Upper lobe of left lung (tissue), 6 donors: ENCODE results near the gene UGT1A5. TPM values are rescaled to one million over a fixed set of nuclear protein-coding genes. Genes with fewer than 3 reads are reported as not detected.

Experiments used
- ATAC-seq, 2 donors: fragments of 200-7000 bp; cut with Tn5 transposase; one replicate each; pipeline ENCODE4 v1.9.1; 2022; ENCODE audit warnings: mild to moderate bottlenecking in 2 of 2, moderate library complexity in 2 of 2; ENCODE audit not compliant: low FRiP score in 2 of 2
- DNase-seq, 2 donors: peaks; one replicate each; pipeline ENCODE4 v3.0.0-alpha.2; 2019 to 2020
- H3K27ac ChIP-seq, 4 donors: fragments of 200-600 bp; sonication (generic); one replicate each; pipeline ENCODE4 v1.5.1; 2016 to 2019
- H3K27me3 ChIP-seq, 4 donors: fragments of 200-600 bp; sonication (generic); one replicate each; pipeline ENCODE4 v1.5.1; 2017 to 2019
- H3K36me3 ChIP-seq, 4 donors: fragments of 200-600 bp; sonication (generic); one replicate each; pipeline ENCODE4 v1.5.1; 2016 to 2019
- H3K4me1 ChIP-seq, 4 donors: fragments of 200-600 bp; sonication (generic); one replicate each; pipeline ENCODE4 v1.5.1; 2018 to 2019
- H3K4me3 ChIP-seq, 4 donors: fragments of 200-600 bp; sonication (generic); one replicate each; pipeline ENCODE4 v1.5.1; 2017 to 2019; ENCODE audit warnings: mild to moderate bottlenecking in 2 of 4, moderate library complexity in 1 of 4
- H3K9me3 ChIP-seq, 4 donors: fragments of 200-600 bp; sonication (generic); one replicate each; pipeline ENCODE4 v1.5.1; 2018 to 2019
- CTCF ChIP-seq, 6 experiments: fragments of 450-650 bp in 4 of 6; fragments of 200-600 bp in 2 of 6; sonication (generic) in 2 of 6; IDR thresholded peaks; one replicate each; pipeline ENCODE4 v1.5.1; 2016 to 2019; ENCODE audit warnings: antibody characterized with exemption in 6 of 6
- EP300 ChIP-seq, 4 donors: sonication (generic); formaldehyde crosslinking; IDR thresholded peaks; one replicate each; pipeline ENCODE4 v1.5.1; 2017; ENCODE audit warnings: antibody characterized with exemption in 4 of 4, control low read depth in 2 of 4
- POLR2A ChIP-seq, 4 donors: fragments of 450-650 bp; IDR thresholded peaks; one replicate each; pipeline ENCODE4 v1.5.1; 2016 to 2017; ENCODE audit warnings: antibody characterized with exemption in 4 of 4, mild to moderate bottlenecking in 2 of 4
- POLR2AphosphoS5 ChIP-seq, 2 donors: sonication (generic); formaldehyde crosslinking; IDR thresholded peaks; one replicate each; pipeline ENCODE4 v1.5.1; 2017; ENCODE audit warnings: antibody characterized with exemption in 2 of 2
- WGBS, 2 donors: methylation state at CpG; one replicate each; pipeline ENCODE4 v1.1.5; 2017 to 2018; 5-methylcytosine and 5-hydroxymethylcytosine counted together
- total RNA-seq, 6 donors: library from RNA; depleted of rRNA in 4 of 6; stranded (reverse); fragments of >200 nt in 4 of 6; gene quantifications; one replicate each; pipeline versions ENCODE4 v1.1.0 to v1.2.1, GENCODE V29; 2016 to 2021
- donor health status: DM: no; HTN: no; CAD: no; lungs with moderate emphysema.
- donor health status: DM: no; HTN: yes; CAD: no; lungs with severe emphysema.

The UGT1A5 gene
- total RNA-seq, 6 donors from 2014 or later: 1.0 TPM; not detected in 5

GRCh38 chr2:233680361-233681045 is 32.2 kb upstream of the UGT1A5 start:
- ATAC-seq (no peak), DNase-seq (no peak)

GRCh38 chr2:233681521-233682099 is 31.1 kb upstream of the UGT1A5 start, which contains the start of gene UGT1A7:
Gene UGT1A7, plus strand, starts transcription at chr2:233681901. Its CDS starts 37 bp downstream, at chr2:233681938.
- TF ChIP-seq EP300 (IDR thresholded peaks at IDR 0.05) (no peak), POLR2A (IDR thresholded peaks at IDR 0.05) (no peak), POLR2AphosphoS5 (IDR thresholded peaks at IDR 0.05) (no peak), CTCF (IDR thresholded peaks at IDR 0.05) (no peak)
- Histone ChIP-seq H3K9me3 (no peaks in the 10 kb centered on the region), H3K36me3 (no peaks in the 10 kb centered on the region), H3K4me1 (no peaks in the 10 kb centered on the region), H3K27me3 (no peaks in the 10 kb centered on the region), H3K4me3 (no peak within 1 kb of the TSS), H3K27ac (no peak within 1 kb of the TSS)
- DNase-seq (no peak), ATAC-seq (no peak)
- 74 to 88% methylated on average over 4 to 5 of the region's 5 CpGs for WGBS, 2 donors

More at GRCh38 chr2:233680361-233681045, 32.2 kb upstream of the UGT1A5 start:
- no peaks in the 10 kb centered on the region for H3K27me3 ChIP-seq
- no peaks in the 10 kb centered on the region for H3K36me3 ChIP-seq
- no peak overlapping the region for H3K4me3 ChIP-seq
- no peaks in the 10 kb centered on the region for H3K9me3 ChIP-seq
- TF ChIP-seq POLR2A (IDR thresholded peaks at IDR 0.05): no peak
- TF ChIP-seq EP300 (IDR thresholded peaks at IDR 0.05): no peak
- no peaks in the 10 kb centered on the region for H3K4me1 ChIP-seq
- no peak overlapping the region for H3K27ac ChIP-seq
- WGBS, 2 donors: 82 to 93% methylated on average over 4 of the region's 4 CpGs

- TF ChIP-seq CTCF (IDR thresholded peaks at IDR 0.05) (no peak), EP300 (IDR thresholded peaks at IDR 0.05) (no peak), POLR2AphosphoS5 (IDR thresholded peaks at IDR 0.05) (no peak), POLR2A (IDR thresholded peaks at IDR 0.05) (no peak)
- Histone ChIP-seq H3K36me3 (no peaks in the 10 kb centered on the region), H3K27me3 (no peaks in the 10 kb centered on the region), H3K9me3 (no peaks in the 10 kb centered on the region), H3K27ac (no peak overlapping the region), H3K4me1 (no peaks in the 10 kb centered on the region), H3K4me3 (no peak overlapping the region)
- ATAC-seq (no peak), DNase-seq (no peak)
- 75 to 78% methylated on average over 1 of the region's 1 CpG for WGBS, 2 donors
Measured at GRCh38 chr2:233684640-233685039, 28.1 kb upstream of the UGT1A5 start.

- Histone ChIP-seq H3K27me3 (no peaks in the 10 kb centered on the region), H3K36me3 (no peaks in the 10 kb centered on the region), H3K9me3 (no peaks in the 10 kb centered on the region), H3K4me1 (no peaks in the 10 kb centered on the region), H3K27ac (no peak overlapping the region), H3K4me3 (no peak overlapping the region)
- ATAC-seq (no peak), DNase-seq (no peak)
- 72 to 78% methylated on average over 5 of the region's 5 CpGs for WGBS, 2 donors
- TF ChIP-seq CTCF (IDR thresholded peaks at IDR 0.05): no peak
- TF ChIP-seq POLR2AphosphoS5 (IDR thresholded peaks at IDR 0.05): no peak
Measured at GRCh38 chr2:233686928-233687327, 25.8 kb upstream of the UGT1A5 start.

GRCh38 chr2:233688341-233688740 is 24.4 kb upstream of the UGT1A5 start:
- Histone ChIP-seq H3K4me1 (no peaks in the 10 kb centered on the region), H3K9me3 (no peaks in the 10 kb centered on the region), H3K4me3 (no peak overlapping the region), H3K27me3 (no peaks in the 10 kb centered on the region), H3K27ac (no peak overlapping the region), H3K36me3 (no peaks in the 10 kb centered on the region)
- TF ChIP-seq POLR2A (IDR thresholded peaks at IDR 0.05) (no peak), EP300 (IDR thresholded peaks at IDR 0.05) (no peak), POLR2AphosphoS5 (IDR thresholded peaks at IDR 0.05) (no peak), CTCF (IDR thresholded peaks at IDR 0.05) (no peak)
- no peak for ATAC-seq
- WGBS, 2 donors: 85% methylated on average over 5 of the region's 5 CpGs
- no peak for DNase-seq
